ENCODE results near the gene TMX1. TPM values are rescaled to one million over a fixed set of nuclear protein-coding genes. Genes with fewer than 3 reads are reported as not detected.

The TMX1 gene, protein sequence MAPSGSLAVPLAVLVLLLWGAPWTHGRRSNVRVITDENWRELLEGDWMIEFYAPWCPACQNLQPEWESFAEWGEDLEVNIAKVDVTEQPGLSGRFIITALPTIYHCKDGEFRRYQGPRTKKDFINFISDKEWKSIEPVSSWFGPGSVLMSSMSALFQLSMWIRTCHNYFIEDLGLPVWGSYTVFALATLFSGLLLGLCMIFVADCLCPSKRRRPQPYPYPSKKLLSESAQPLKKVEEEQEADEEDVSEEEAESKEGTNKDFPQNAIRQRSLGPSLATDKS
- 10 to 100 TPM in 2 of 4 donors, 1 to 10 TPM in 2; 9.0 to 12.5 (median 10.2) TPM for total RNA-seq
- 4.3 TPM for polyA plus RNA-seq
- long read RNA-seq, donor 1, transcript TMX1-201 (8 exons, 3,995 nt) = major isoform, 26 of 30 reads
- long read RNA-seq, donor 1, partial matches to known transcripts = 1 of 30 reads
- long read RNA-seq, donor 1, other reads (novel, unspliced or antisense) = 3 of 30 reads
- long read RNA-seq, donor 2, transcript TMX1-201 (8 exons, 3,995 nt) = major isoform, 7 of 7 reads
- long read RNA-seq, donor 2, partial matches to known transcripts = 0 of 7 reads
- long read RNA-seq, donor 2, other reads (novel, unspliced or antisense) = 0 of 7 reads
- long read RNA-seq, donor 3, transcript TMX1-201 (8 exons, 3,995 nt) = major isoform, 91 of 95 reads
- long read RNA-seq, donor 3, partial matches to known transcripts = 2 of 95 reads
- long read RNA-seq, donor 3, other reads (novel, unspliced or antisense) = 2 of 95 reads
- long read RNA-seq, donor 4, transcript TMX1-201 (8 exons, 3,995 nt) = major isoform, 10 of 11 reads
- long read RNA-seq, donor 4, partial matches to known transcripts = 0 of 11 reads
- long read RNA-seq, donor 4, other reads (novel, unspliced or antisense) = 1 of 11 reads

- H3K27ac ChIP-seq (ENCODE audit: low read length) = peak within 1 kb of the TSS; percentile 65
- no peaks in the 10 kb centered on the region for H3K27me3 ChIP-seq (ENCODE audit: control insufficient read depth, insufficient read depth)
- intact Hi-C loops (cut with DNase I) = no loop called here
- peak; percentile 100 for ATAC-seq
- peak; percentile 96 to 98 (median 98) for DNase-seq
- no peaks in the 10 kb centered on the region for H3K9me3 ChIP-seq (ENCODE audit: control insufficient read depth, low read length)
- peaks cover 2% of the 10 kb centered on the region for H3K4me1 ChIP-seq (ENCODE audit: control insufficient read depth, insufficient read depth, low read length)
- under 1% methylated on average over 65 of the region's 65 CpGs for WGBS
- H3K4me3 ChIP-seq (ENCODE audit: low read length) = peak within 1 kb of the TSS; percentile 74
These were observed at the start of gene TMX1 for GRCh38 chr14:51239813-51240803. Gene TMX1, plus strand, starts transcription at chr14:51240247. Its CDS starts 46 bp downstream, at chr14:51240293.

GRCh38 chr14:51201890-51202289 is 38.2 kb upstream of the TMX1 start:
- WGBS = 93% methylated on average over 2 of the region's 2 CpGs
- Histone ChIP-seq H3K4me3 (ENCODE audit: low read length) (no peak overlapping the region), H3K27ac (ENCODE audit: low read length) (no peak overlapping the region), H3K9me3 (ENCODE audit: control insufficient read depth, low read length) (no peaks in the 10 kb centered on the region), H3K27me3 (ENCODE audit: control insufficient read depth, insufficient read depth) (no peaks in the 10 kb centered on the region), H3K4me1 (ENCODE audit: control insufficient read depth, insufficient read depth, low read length) (no peaks in the 10 kb centered on the region)
- no peak for DNase-seq
- intact Hi-C loops (cut with DNase I) = no loop called here
- no peak for ATAC-seq

DNA sequence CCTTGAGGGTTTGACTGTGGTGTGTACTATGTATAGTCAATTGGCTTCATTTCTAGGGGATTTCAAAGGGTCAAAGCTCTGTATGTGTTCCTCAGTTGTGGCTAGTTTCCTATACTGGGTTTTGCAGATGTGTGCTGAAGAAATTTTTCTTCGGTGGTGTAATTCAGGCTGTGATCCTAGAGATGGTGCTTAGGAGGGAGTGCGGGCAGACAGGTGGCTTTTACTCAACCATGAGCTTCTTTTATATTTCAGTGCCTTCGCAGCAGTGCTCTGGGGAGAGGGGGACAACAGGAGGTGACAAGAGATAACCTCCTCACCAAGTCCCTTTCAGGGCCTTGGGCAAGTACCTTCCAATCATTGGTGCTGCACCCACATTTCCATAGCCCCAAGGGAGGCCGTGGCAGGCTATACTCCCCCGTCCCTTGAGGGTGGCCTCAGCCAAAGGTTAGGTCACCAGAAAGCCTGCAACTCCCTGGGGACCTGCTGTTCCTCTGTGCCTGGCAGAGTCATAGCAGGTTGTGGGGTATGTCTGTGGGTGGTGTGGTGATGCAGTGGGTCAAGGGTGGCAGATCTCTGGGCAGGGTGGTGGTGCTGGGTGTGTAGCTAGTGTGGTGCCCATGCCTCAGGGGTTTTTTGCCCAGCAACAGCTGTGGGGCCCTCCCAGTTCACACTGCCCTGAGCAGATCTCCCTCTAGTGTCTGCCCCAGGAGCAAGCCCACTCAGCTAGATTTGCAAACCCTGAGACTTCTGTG is 37.0 kb upstream of the TMX1 start:
- 76% methylated on average over 5 of the region's 5 CpGs for WGBS
- Histone ChIP-seq H3K27ac (ENCODE audit: low read length) (no peak overlapping the region), H3K27me3 (ENCODE audit: control insufficient read depth, insufficient read depth) (no peaks in the 10 kb centered on the region), H3K4me3 (ENCODE audit: low read length) (no peak overlapping the region), H3K4me1 (ENCODE audit: control insufficient read depth, insufficient read depth, low read length) (no peaks in the 10 kb centered on the region), H3K9me3 (ENCODE audit: control insufficient read depth, low read length) (no peaks in the 10 kb centered on the region)
- no peak for ATAC-seq
- no peak for DNase-seq
- intact Hi-C loops (cut with DNase I) = no loop called here

- intact Hi-C loops (cut with DNase I) = no loop called here
- Histone ChIP-seq H3K4me3 (ENCODE audit: low read length) (no peak overlapping the region), H3K9me3 (ENCODE audit: control insufficient read depth, low read length) (no peaks in the 10 kb centered on the region)
These were observed 36.2 kb upstream of the TMX1 start for GRCh38 chr14:51203881-51204280.

DNA sequence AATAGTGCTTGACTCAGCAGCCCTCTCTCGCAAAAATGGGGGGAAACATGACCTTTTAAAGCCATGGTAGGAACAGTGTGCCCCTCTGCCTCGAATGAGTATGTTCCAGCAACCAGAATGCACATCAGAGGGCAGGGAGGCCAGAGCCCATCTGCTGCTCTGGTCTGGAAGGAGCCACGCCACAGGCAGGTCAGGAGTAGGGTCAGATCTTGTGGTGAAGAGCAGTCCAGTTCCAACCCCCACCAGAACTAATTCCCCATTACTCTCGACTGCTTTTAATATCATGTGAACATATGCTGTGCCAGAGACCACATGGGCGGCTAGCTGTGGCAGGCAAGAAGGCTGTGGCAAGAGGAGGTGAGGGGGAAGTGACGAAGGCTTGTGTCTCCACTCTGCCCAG is 34.6 kb upstream of the TMX1 start:
- Histone ChIP-seq H3K27ac (ENCODE audit: low read length) (no peak overlapping the region), H3K27me3 (ENCODE audit: control insufficient read depth, insufficient read depth) (no peaks in the 10 kb centered on the region), H3K4me1 (ENCODE audit: control insufficient read depth, insufficient read depth, low read length) (no peaks in the 10 kb centered on the region), H3K9me3 (ENCODE audit: control insufficient read depth, low read length) (no peaks in the 10 kb centered on the region), H3K4me3 (ENCODE audit: low read length) (no peak overlapping the region)
- intact Hi-C loops (cut with DNase I) = no loop called here
- 76% methylated on average over 6 of the region's 6 CpGs for WGBS
- no peak for DNase-seq
- no peak for ATAC-seq

More at GRCh38 chr14:51203881-51204280, 36.2 kb upstream of the TMX1 start:
- DNase-seq = peak in 1 of 3 donors; percentile 31
- Histone ChIP-seq H3K4me1 (ENCODE audit: control insufficient read depth, insufficient read depth, low read length) (no peaks in the 10 kb centered on the region), H3K27ac (ENCODE audit: low read length) (no peak overlapping the region), H3K27me3 (ENCODE audit: control insufficient read depth, insufficient read depth) (no peaks in the 10 kb centered on the region)
- 87% methylated on average over 3 of the region's 3 CpGs for WGBS
- no peak for ATAC-seq

DNA sequence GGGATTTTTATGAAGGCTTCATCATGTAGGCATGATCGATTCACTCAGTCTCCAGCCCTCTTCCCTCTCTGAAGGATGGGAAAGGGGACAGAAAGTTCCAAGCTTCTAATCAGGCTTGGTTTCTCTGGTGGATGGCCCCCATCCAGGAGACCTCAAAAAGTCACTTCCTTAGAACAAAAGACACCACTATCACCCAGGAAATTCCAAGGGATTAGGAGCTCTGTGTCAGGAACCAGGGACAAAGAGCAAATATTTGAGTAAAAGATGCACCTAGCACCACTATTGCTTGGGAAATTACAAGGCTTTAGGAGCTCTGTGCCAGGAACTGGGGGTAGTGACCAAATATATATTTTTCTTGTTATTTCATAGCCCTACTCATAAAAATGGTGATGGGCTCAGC is 33.6 kb upstream of the TMX1 start:
- 82% methylated on average over 1 of the region's 1 CpG for WGBS
- no peak for ATAC-seq
- H3K27ac ChIP-seq (ENCODE audit: low read length) = no peak overlapping the region
- no peak overlapping the region for H3K4me3 ChIP-seq (ENCODE audit: low read length)
- intact Hi-C loops (cut with DNase I) = no loop called here
- no peak for DNase-seq
- no peaks in the 10 kb centered on the region for H3K9me3 ChIP-seq (ENCODE audit: control insufficient read depth, low read length)
- H3K4me1 ChIP-seq (ENCODE audit: control insufficient read depth, insufficient read depth, low read length) = no peaks in the 10 kb centered on the region
- H3K27me3 ChIP-seq (ENCODE audit: control insufficient read depth, insufficient read depth) = no peaks in the 10 kb centered on the region

- H3K9me3 ChIP-seq (ENCODE audit: control insufficient read depth, low read length) = no peaks in the 10 kb centered on the region
- WGBS = 48% methylated on average over 5 of the region's 5 CpGs
- no peak overlapping the region for H3K27ac ChIP-seq (ENCODE audit: low read length)
- ATAC-seq (no peak), DNase-seq (no peak)
- no peak overlapping the region for H3K4me3 ChIP-seq (ENCODE audit: low read length)
- H3K4me1 ChIP-seq (ENCODE audit: control insufficient read depth, insufficient read depth, low read length) = no peaks in the 10 kb centered on the region
- H3K27me3 ChIP-seq (ENCODE audit: control insufficient read depth, insufficient read depth) = no peaks in the 10 kb centered on the region
- intact Hi-C loops (cut with DNase I) = no loop called here
These were observed 32.4 kb upstream of the TMX1 start for GRCh38 chr14:51207621-51208020.

GRCh38 chr14:51208982-51209381 is 31.1 kb upstream of the TMX1 start:
- intact Hi-C loops (cut with DNase I) = no loop called here
- Histone ChIP-seq H3K9me3 (ENCODE audit: control insufficient read depth, low read length) (no peaks in the 10 kb centered on the region), H3K4me3 (ENCODE audit: low read length) (no peak overlapping the region), H3K27ac (ENCODE audit: low read length) (no peak overlapping the region), H3K27me3 (ENCODE audit: control insufficient read depth, insufficient read depth) (no peaks in the 10 kb centered on the region), H3K4me1 (ENCODE audit: control insufficient read depth, insufficient read depth, low read length) (no peaks in the 10 kb centered on the region)
- DNase-seq (no peak), ATAC-seq (no peak)
- WGBS = 94% methylated on average over 1 of the region's 1 CpG

GRCh38 chr14:51209457-51209856 is 30.6 kb upstream of the TMX1 start:
- H3K4me1 ChIP-seq (ENCODE audit: control insufficient read depth, insufficient read depth, low read length) = no peaks in the 10 kb centered on the region
- H3K27ac ChIP-seq (ENCODE audit: low read length) = no peak overlapping the region
- DNase-seq (no peak), ATAC-seq (no peak)
- intact Hi-C loops (cut with DNase I) = no loop called here
- no peak overlapping the region for H3K4me3 ChIP-seq (ENCODE audit: low read length)
- no peaks in the 10 kb centered on the region for H3K9me3 ChIP-seq (ENCODE audit: control insufficient read depth, low read length)
- H3K27me3 ChIP-seq (ENCODE audit: control insufficient read depth, insufficient read depth) = no peaks in the 10 kb centered on the region
- 70% methylated on average over 1 of the region's 1 CpG for WGBS

DNA sequence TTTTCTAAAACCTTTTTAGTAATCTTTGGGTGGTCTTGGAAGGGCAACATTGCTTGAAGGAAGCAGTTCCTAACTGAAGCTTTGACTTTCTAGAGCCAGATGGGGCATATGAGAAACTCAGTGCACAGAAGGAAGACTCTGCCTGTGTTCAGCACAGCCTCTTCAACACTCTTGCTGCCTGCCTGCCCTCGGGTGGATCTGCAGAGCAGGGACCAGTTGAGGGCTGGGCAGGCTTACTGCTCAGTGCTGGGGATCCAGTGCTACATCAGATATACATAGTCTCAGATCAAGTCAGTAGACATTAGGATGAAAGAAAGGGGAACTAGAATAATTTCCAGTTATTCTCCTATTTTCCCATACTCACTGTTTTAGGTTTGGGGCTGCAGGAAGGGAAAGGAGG is 29.5 kb upstream of the TMX1 start:
- H3K27ac ChIP-seq (ENCODE audit: low read length) = no peak overlapping the region
- DNase-seq = no peak
- no peak for ATAC-seq
- intact Hi-C loops (cut with DNase I) = no loop called here
- no peaks in the 10 kb centered on the region for H3K27me3 ChIP-seq (ENCODE audit: control insufficient read depth, insufficient read depth)
- H3K4me1 ChIP-seq (ENCODE audit: control insufficient read depth, insufficient read depth, low read length) = no peaks in the 10 kb centered on the region
- WGBS = 48% methylated on average over 1 of the region's 1 CpG
- H3K4me3 ChIP-seq (ENCODE audit: low read length) = no peak overlapping the region
- H3K9me3 ChIP-seq (ENCODE audit: control insufficient read depth, low read length) = no peaks in the 10 kb centered on the region

All from right cardiac atrium (tissue), 5 donors.